NCI-H1092 (cell line): Measurements from ENCODE around the gene ISOC2.
"Not testable (repeated sequence)": the region's sequence is repeated elsewhere in the genome, so short reads cannot be mapped to it uniquely, and the experiment has no call there.

Experiments used
- DNase-seq: peaks from one replicate; lab custom pipeline; 2025; lab: John Stamatoyannopoulos, UW

The ISOC2 gene

GRCh38 chr19:55461259-55461973 is at the start of gene ISOC2:
ISOC2 (minus strand) TSS chr19:55461642; CDS start chr19:55456486, 5,156 bp downstream.
- peak; percentile 98 for DNase-seq

- DNase-seq, result no peak
Observed at GRCh38 chr19:55508120-55508519, 46.7 kb upstream of the ISOC2 start.

GRCh38 chr19:55504981-55505380 is 43.5 kb upstream of the ISOC2 start:
- no peak for DNase-seq

- DNase-seq, result no peak
Observed at GRCh38 chr19:55504252-55504603, 42.8 kb upstream of the ISOC2 start.

- DNase-seq, result peak; percentile 77
Observed at GRCh38 chr19:55503502-55504251, 42.2 kb upstream of the ISOC2 start.

GRCh38 chr19:55503157-55503501 is 41.7 kb upstream of the ISOC2 start:
- no peak for DNase-seq

- DNase-seq, result no peak
Observed at GRCh38 chr19:55502197-55502952, 40.9 kb upstream of the ISOC2 start.

GRCh38 chr19:55500368-55500952 is 39.0 kb upstream of the ISOC2 start:
- no peak for DNase-seq

- DNase-seq, result no peak
Observed at GRCh38 chr19:55498246-55498840, 36.9 kb upstream of the ISOC2 start.

- DNase-seq, result no peak
Observed at GRCh38 chr19:55497763-55498162, 36.3 kb upstream of the ISOC2 start.

- DNase-seq, result not testable (repeated sequence)
Observed at GRCh38 chr19:55496820-55497219, 35.4 kb upstream of the ISOC2 start.

GRCh38 chr19:55495646-55496349 is 34.4 kb upstream of the ISOC2 start:
- DNase-seq, result no peak

GRCh38 chr19:55494172-55494761 is 32.8 kb upstream of the ISOC2 start:
- DNase-seq, result no peak

GRCh38 chr19:55493645-55494171 is 32.3 kb upstream of the ISOC2 start:
- DNase-seq, result no peak

- DNase-seq, result no peak
Observed at GRCh38 chr19:55493052-55493644, 31.7 kb upstream of the ISOC2 start.

GRCh38 chr19:55492362-55492944 is 31.0 kb upstream of the ISOC2 start:
- no peak for DNase-seq

GRCh38 chr19:55491546-55492360 is 30.3 kb upstream of the ISOC2 start:
- no peak for DNase-seq

GRCh38 chr19:55490478-55491432 is 29.3 kb upstream of the ISOC2 start:
- DNase-seq, result no peak
